Endothelial cell of umbilical vein (primary cell): ENCODE data around the gene ADGRG4. TPM values are rescaled to one million over a fixed set of nuclear protein-coding genes. Genes with fewer than 3 reads are reported as not detected.

Experiments used
- BruUV-seq: library from RNA; stranded (reverse); fragments of 400-500 nt; replicated peaks from 2 replicates; lab custom pipeline; 2021; lab: Mats Ljungman, UMichigan
- CTCF ChIA-PET: fragments of 300-600, 350-600 bp; sonication (Branson Sonifier 250); formaldehyde crosslinking; loops from one replicate; lab custom pipeline; 2021; ENCODE audit warnings: antibody characterized with exemption, inconsistent platforms; lab: Charles Lee
- POLR2A ChIA-PET: fragments of 300-600, 350-600 bp; sonication (Branson Sonifier 250); formaldehyde crosslinking; loops from one replicate; lab custom pipeline; 2021; ENCODE audit warnings: antibody characterized with exemption, inconsistent platforms; lab: Charles Lee
- DNase-seq: peaks from one replicate; pipeline ENCODE4 v3.0.0-alpha.2; 2011; ENCODE audit warnings: low read depth, low spot score
- FAIRE-seq: peaks from 2 replicates; lab custom pipeline; 2011; peaks lifted over from hg19 to GRCh38; lab: Jason Lieb, UNC
- H2AFZ ChIP-seq: 2 replicates; pipeline ENCODE4 v1.6.0; 2012; ENCODE audit warnings: low read depth, low read length, control low read depth, inconsistent platforms
- H3K27ac ChIP-seq: 2 replicates; pipeline ENCODE4 v1.5.1; 2011; ENCODE audit warnings: low read depth, mild to moderate bottlenecking, control low read depth, low read length, moderate library complexity; ENCODE audit not compliant: insufficient read depth
- H3K27me3 ChIP-seq, 2 experiments: 2 replicates each; pipeline versions ENCODE4 v1.6.0 to v1.6.1; 2011; ENCODE audit warnings: low read length in 2 of 2, mixed read lengths in 1 of 2; ENCODE audit not compliant: control insufficient read depth in 2 of 2, insufficient read depth in 2 of 2
- H3K36me3 ChIP-seq, 2 experiments: 2 replicates in 1 of 2; 3 replicates in 1 of 2; pipeline ENCODE4 v1.5.1; 2011; ENCODE audit warnings: low read length in 2 of 2, mild to moderate bottlenecking in 1 of 2, moderate library complexity in 1 of 2; ENCODE audit not compliant: control insufficient read depth in 2 of 2, insufficient read depth in 2 of 2; ENCODE audit errors: extremely low read depth in 1 of 2
- H3K4me1 ChIP-seq: 3 replicates; pipeline ENCODE4 v1.5.1; 2011; ENCODE audit warnings: mild to moderate bottlenecking, low read length; ENCODE audit not compliant: control insufficient read depth, insufficient read depth; ENCODE audit errors: extremely low read depth
- H3K4me2 ChIP-seq: 2 replicates; pipeline ENCODE4 v1.6.1; 2011; ENCODE audit warnings: low read length, control low read depth, mixed read lengths; ENCODE audit not compliant: insufficient read depth
- H3K4me3 ChIP-seq, 3 experiments: fragments of 200-600 bp in 1 of 3; sonication (generic), shearing (Covaris generic) in 1 of 3; replicated peaks in 1 of 3; 2 replicates each; pipeline ENCODE4 v1.5.1; 2011 to 2016; ENCODE audit warnings: control low read depth in 3 of 3, low read length in 3 of 3, mild to moderate bottlenecking in 2 of 3, inconsistent platforms in 1 of 3, low read depth in 1 of 3, moderate library complexity in 1 of 3; ENCODE audit not compliant: insufficient read depth in 1 of 3
- H3K79me2 ChIP-seq: 2 replicates; pipeline ENCODE4 v1.6.0; 2012; ENCODE audit warnings: low read length, inconsistent platforms; ENCODE audit not compliant: control insufficient read depth, insufficient read depth
- H3K9ac ChIP-seq: replicated peaks from 2 replicates; pipeline ENCODE3; 2011; ENCODE audit warnings: low read length, control low read depth; ENCODE audit not compliant: insufficient read depth; ENCODE audit errors: extremely low read depth
- H3K9me1 ChIP-seq: replicated peaks from 3 replicates; pipeline ENCODE4 v1.6.0; 2011; ENCODE audit warnings: mild to moderate bottlenecking, low read length; ENCODE audit not compliant: control insufficient read depth, insufficient read depth; ENCODE audit errors: extremely low read depth
- H3K9me3 ChIP-seq: replicated peaks from 2 replicates; pipeline ENCODE4 v1.5.1; 2012; ENCODE audit warnings: low read length, inconsistent platforms; ENCODE audit not compliant: control insufficient read depth, insufficient read depth
- H4K20me1 ChIP-seq: replicated peaks from 2 replicates; pipeline ENCODE3; 2011; ENCODE audit warnings: mild to moderate bottlenecking, low read length; ENCODE audit not compliant: control insufficient read depth, insufficient read depth; ENCODE audit errors: extremely low read depth
- FOS ChIP-seq: IDR thresholded peaks from 2 replicates; pipeline ENCODE4 v1.6.1; 2011; ENCODE audit warnings: mild to moderate bottlenecking, low read length, moderate library complexity, borderline replicate concordance; ENCODE audit not compliant: insufficient read depth
- GATA2 ChIP-seq: IDR thresholded peaks from 2 replicates; pipeline ENCODE4 v1.7.0; 2011; ENCODE audit warnings: low read depth, mild to moderate bottlenecking, moderate library complexity, mixed read lengths, low read length; ENCODE audit not compliant: insufficient read length, insufficient read depth
- JUN ChIP-seq: IDR thresholded peaks from 2 replicates; pipeline ENCODE4 v1.6.1; 2011; ENCODE audit warnings: borderline replicate concordance, low read depth; ENCODE audit not compliant: insufficient read length, insufficient read depth
- MYC ChIP-seq: IDR thresholded peaks from one replicate; pipeline ENCODE4 v1.6.1; 2011; ENCODE audit warnings: mild to moderate bottlenecking, low read depth, low read length
- POLR2A ChIP-seq: IDR thresholded peaks from 2 replicates; pipeline ENCODE4 v1.6.1; 2012; ENCODE audit warnings: low read depth, mild to moderate bottlenecking, control low read depth, low read length
- POLR2AphosphoS5 ChIP-seq: IDR thresholded peaks from 2 replicates; pipeline ENCODE4 v1.6.1; 2012; ENCODE audit warnings: low read depth, mild to moderate bottlenecking, control low read depth, low read length, moderate library complexity; ENCODE audit not compliant: insufficient read depth
- dilution Hi-C: fragments of 300-500 bp; cut with MboI; formaldehyde crosslinking; loops from one replicate; pipeline ENCODE4 v1.15.0; 2019; ENCODE audit warnings: low sequenced_read_pairs; ENCODE audit not compliant: extremely low pct_ligation_motif_present
- intact Hi-C: fragments of 100-400 bp; cut with micrococcal nuclease; formaldehyde crosslinking; loops from one replicate; pipeline ENCODE4 v1.10.0; 2022
- polyA plus RNA-seq, 4 experiments: library from polyadenylated mRNA; depleted of rRNA in 3 of 4; stranded (reverse) in 3 of 4; unstranded in 1 of 4; fragments of >200 nt; gene quantifications; 2 replicates each; pipeline versions ENCODE4 v1.2.1 to v1.2.3, GENCODE V29; 2011 to 2012; ENCODE audit warnings: missing spikeins in 1 of 4
- total RNA-seq: library from RNA; stranded (reverse); gene quantifications from 2 replicates; pipeline ENCODE4 v1.2.3, GENCODE V29; 2021
- TF ChIP-seq, protein P1 (sequence below), 2 donors: IDR thresholded peaks; 1 replicate in 1 of 2; 2 replicates in 1 of 2; pipeline ENCODE4 v1.5.1; 2011; ENCODE audit warnings: low read length in 2 of 2, mild to moderate bottlenecking in 2 of 2, moderate library complexity in 2 of 2, control low read depth in 1 of 2, inconsistent platforms in 1 of 2, low read depth in 1 of 2; ENCODE audit not compliant: insufficient read depth in 1 of 2; ENCODE audit errors: extremely low read depth in 1 of 2
- TF ChIP-seq, protein P2 (sequence below): IDR thresholded peaks from 2 replicates; pipeline ENCODE4 v1.6.1; 2011; ENCODE audit not compliant: insufficient read depth, insufficient read length

Gene ADGRG4
- total and polyA plus RNA-seq, 2 donors (not counting 3 experiments of a cell fraction or from before 2014, with no cell fraction given) = 0.04 to 0.08 TPM

DNA sequence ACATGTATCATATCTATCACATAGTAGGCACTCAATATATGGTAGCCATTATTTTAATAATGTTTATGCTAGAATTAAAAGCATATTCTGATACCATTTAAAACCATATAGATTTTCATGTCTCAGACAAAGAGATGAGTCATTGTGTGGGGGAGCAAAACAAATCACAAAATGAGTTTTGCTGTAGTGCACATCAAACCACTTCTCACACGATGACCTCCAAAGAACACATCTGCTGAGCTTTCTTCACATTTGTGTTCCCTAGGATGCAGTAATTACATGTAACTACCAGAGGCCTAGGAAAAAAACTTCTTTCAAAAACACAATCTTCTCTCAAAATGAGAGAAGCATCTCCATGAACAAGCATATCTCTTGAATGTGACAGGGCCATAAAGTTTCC, 130.9 kb downstream of the ADGRG4 start:
- no peaks in the 10 kb centered on the region for H4K20me1 ChIP-seq
- no peaks in the 10 kb centered on the region for H3K36me3 ChIP-seq
- H3K9me1 ChIP-seq = no peaks in the 10 kb centered on the region
- intact Hi-C loops (no loop called here), dilution Hi-C loops (no loop called here)
- no TSS peak for BruUV-seq
- TF ChIP-seq, protein P1, sequence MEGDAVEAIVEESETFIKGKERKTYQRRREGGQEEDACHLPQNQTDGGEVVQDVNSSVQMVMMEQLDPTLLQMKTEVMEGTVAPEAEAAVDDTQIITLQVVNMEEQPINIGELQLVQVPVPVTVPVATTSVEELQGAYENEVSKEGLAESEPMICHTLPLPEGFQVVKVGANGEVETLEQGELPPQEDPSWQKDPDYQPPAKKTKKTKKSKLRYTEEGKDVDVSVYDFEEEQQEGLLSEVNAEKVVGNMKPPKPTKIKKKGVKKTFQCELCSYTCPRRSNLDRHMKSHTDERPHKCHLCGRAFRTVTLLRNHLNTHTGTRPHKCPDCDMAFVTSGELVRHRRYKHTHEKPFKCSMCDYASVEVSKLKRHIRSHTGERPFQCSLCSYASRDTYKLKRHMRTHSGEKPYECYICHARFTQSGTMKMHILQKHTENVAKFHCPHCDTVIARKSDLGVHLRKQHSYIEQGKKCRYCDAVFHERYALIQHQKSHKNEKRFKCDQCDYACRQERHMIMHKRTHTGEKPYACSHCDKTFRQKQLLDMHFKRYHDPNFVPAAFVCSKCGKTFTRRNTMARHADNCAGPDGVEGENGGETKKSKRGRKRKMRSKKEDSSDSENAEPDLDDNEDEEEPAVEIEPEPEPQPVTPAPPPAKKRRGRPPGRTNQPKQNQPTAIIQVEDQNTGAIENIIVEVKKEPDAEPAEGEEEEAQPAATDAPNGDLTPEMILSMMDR (IDR thresholded peaks at IDR 0.05; ENCODE audit: extremely low read depth in 1 of 2, insufficient read depth in 1 of 2, low read depth in 1 of 2, low read length in 2 of 2) = no peak
- TF ChIP-seq, protein P2, sequence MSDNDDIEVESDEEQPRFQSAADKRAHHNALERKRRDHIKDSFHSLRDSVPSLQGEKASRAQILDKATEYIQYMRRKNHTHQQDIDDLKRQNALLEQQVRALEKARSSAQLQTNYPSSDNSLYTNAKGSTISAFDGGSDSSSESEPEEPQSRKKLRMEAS = no peak
- TF ChIP-seq MYC (no peak), JUN (no peak), POLR2AphosphoS5 (no peak), POLR2A (no peak), GATA2 (no peak)
- no peaks in the 10 kb centered on the region for H3K4me1 ChIP-seq
- no peak for DNase-seq
- no peaks in the 10 kb centered on the region for H3K9me3 ChIP-seq
- no peak overlapping the region for H2AFZ ChIP-seq
- no peak overlapping the region for H3K27ac ChIP-seq
- H3K9ac ChIP-seq = no peak overlapping the region
- H3K27me3 ChIP-seq = no peaks in the 10 kb centered on the region
- FAIRE-seq = no peak
- CTCF ChIA-PET = no interaction called here
- H3K79me2 ChIP-seq = no peaks in the 10 kb centered on the region
- no peak overlapping the region for H3K4me3 ChIP-seq
- H3K4me2 ChIP-seq = no peak overlapping the region
- POLR2A ChIA-PET = no interaction called here

DNA sequence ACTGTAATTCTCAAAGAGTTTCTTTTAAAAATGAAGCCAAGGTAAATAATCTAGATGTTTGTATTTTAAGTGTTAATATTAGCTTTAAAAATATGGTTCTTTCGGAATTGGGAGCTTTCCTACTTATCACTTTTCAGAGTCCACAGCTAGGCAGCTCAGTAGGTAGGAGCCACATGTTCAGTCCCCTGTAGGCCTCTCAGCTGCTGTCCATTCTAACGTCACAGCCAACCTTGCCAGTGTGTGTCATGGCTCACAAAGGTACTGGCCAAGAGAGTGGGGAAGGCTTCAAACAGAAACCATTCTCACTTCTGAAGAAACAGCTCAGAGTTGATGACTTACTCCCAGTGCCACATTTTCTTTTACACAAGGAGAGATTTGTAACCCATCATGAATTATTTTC, 137.0 kb downstream of the ADGRG4 start:
- intact Hi-C loops = no loop called here
- no peaks in the 10 kb centered on the region for H3K9me1 ChIP-seq
- no peaks in the 10 kb centered on the region for H4K20me1 ChIP-seq
- H3K27ac ChIP-seq = no peak overlapping the region
- ChIA-PET POLR2A (no interaction called here), CTCF (no interaction called here)
- no peak overlapping the region for H3K4me2 ChIP-seq
- H3K9ac ChIP-seq = no peak overlapping the region
- H3K9me3 ChIP-seq = no peaks in the 10 kb centered on the region
- BruUV-seq = no TSS peak
- H3K79me2 ChIP-seq = no peaks in the 10 kb centered on the region
- no peaks in the 10 kb centered on the region for H3K36me3 ChIP-seq
- H3K4me3 ChIP-seq = no peak overlapping the region
- no peak for FAIRE-seq
- H3K4me1 ChIP-seq = no peaks in the 10 kb centered on the region
- no peak for TF ChIP-seq MYC
- no peak for TF ChIP-seq FOS
- no peak for TF ChIP-seq POLR2A
- H3K27me3 ChIP-seq = no peaks in the 10 kb centered on the region
- H2AFZ ChIP-seq = no peak overlapping the region
- dilution Hi-C loops = no loop called here
- DNase-seq = no peak
